HepG2 (cell line): ENCODE measurements around the gene SNRNP200. TPM values are rescaled to one million over a fixed set of nuclear protein-coding genes. Genes with fewer than 3 reads are reported as not detected.

Experiments used
- ATF7 ChIP-seq, 2 experiments: fragments of 450-650 bp in 1 of 2; sonication (generic) in 1 of 2; formaldehyde crosslinking in 1 of 2; IDR thresholded peaks; 2 replicates each; pipeline versions ENCODE4 v1.4.0 to v1.6.1; 2016 to 2020; ENCODE audit warnings: antibody characterized with exemption in 1 of 2, mild to moderate bottlenecking in 1 of 2, missing genetic modification reagents in 1 of 2
- CBX5 ChIP-seq: sonication (generic); formaldehyde crosslinking; IDR thresholded peaks from 2 replicates; pipeline ENCODE4 v1.4.0; 2020; ENCODE audit warnings: missing genetic modification reagents, borderline replicate concordance
- CC2D1A ChIP-seq: sonication (generic); formaldehyde crosslinking; IDR thresholded peaks from 2 replicates; pipeline ENCODE4 v1.8.1; 2023; ENCODE audit warnings: mild to moderate bottlenecking, missing genetic modification reagents
- CEBPZ ChIP-seq: IDR thresholded peaks from 2 replicates; pipeline ENCODE4 v1.6.1; 2012; ENCODE audit warnings: low read length, improper control_type of control experiment
- ETS1 ChIP-seq: sonication (generic); formaldehyde crosslinking; IDR thresholded peaks from 2 replicates; pipeline ENCODE4 v1.4.0; 2020; ENCODE audit warnings: missing genetic modification reagents
- GATAD2A ChIP-seq: IDR thresholded peaks from 2 replicates; pipeline ENCODE4 v1.6.1; 2016
- GFI1 ChIP-seq: sonication (generic); formaldehyde crosslinking; IDR thresholded peaks from 2 replicates; pipeline ENCODE4 v1.5.0; 2020; ENCODE audit warnings: missing genetic modification reagents, mild to moderate bottlenecking, borderline replicate concordance
- NCOA1 ChIP-seq: sonication (generic); formaldehyde crosslinking; IDR thresholded peaks from 2 replicates; pipeline ENCODE4 v1.9.0; 2021; ENCODE audit warnings: missing genetic modification reagents
- SNAI1 ChIP-seq: sonication (generic); formaldehyde crosslinking; IDR thresholded peaks from 2 replicates; pipeline ENCODE4 v1.5.0; 2020; ENCODE audit warnings: mild to moderate bottlenecking, missing genetic modification reagents, borderline replicate concordance
- ZNF18 ChIP-seq: sonication (generic); formaldehyde crosslinking; IDR thresholded peaks from 2 replicates; pipeline ENCODE4 v1.8.0; 2022; ENCODE audit warnings: mild to moderate bottlenecking, missing genetic modification reagents; ENCODE audit not compliant: insufficient replicate concordance
- ZNF225 ChIP-seq: sonication (generic); formaldehyde crosslinking; IDR thresholded peaks from 2 replicates; pipeline ENCODE4 v1.4.0; 2020; ENCODE audit warnings: mild to moderate bottlenecking, missing genetic modification reagents
- ZNF253 ChIP-seq: sonication (generic); formaldehyde crosslinking; IDR thresholded peaks from 2 replicates; pipeline ENCODE4 v1.8.0; 2022; ENCODE audit warnings: mild to moderate bottlenecking, missing genetic modification reagents, borderline replicate concordance
- ZNF30 ChIP-seq: sonication (generic); formaldehyde crosslinking; IDR thresholded peaks from 2 replicates; pipeline ENCODE4 v1.5.0; 2020; ENCODE audit warnings: mild to moderate bottlenecking, missing genetic modification reagents
- ZNF557 ChIP-seq: sonication (generic); formaldehyde crosslinking; IDR thresholded peaks from 2 replicates; pipeline ENCODE4 v1.4.0; 2020; ENCODE audit warnings: missing genetic modification reagents
- ZNF607 ChIP-seq: sonication (generic); formaldehyde crosslinking; IDR thresholded peaks from 2 replicates; pipeline ENCODE4 v1.5.1; 2020; ENCODE audit warnings: missing genetic modification reagents, mild to moderate bottlenecking, borderline replicate concordance
- polyA plus RNA-seq, 8 experiments: library from polyadenylated mRNA; depleted of rRNA in 3 of 8; stranded (reverse) in 7 of 8; unstranded in 1 of 8; fragments of >200 nt; fragmentation: Illumina TruSeq in 4 of 8; extraction: Trizol in 4 of 8; gene quantifications; 2 replicates each; pipeline versions ENCODE4 v1.2.1 to v1.2.3, GENCODE V29; 2011 to 2016; ENCODE audit warnings: low read depth in 4 of 8, missing spikeins in 1 of 8, mixed read lengths in 1 of 8; ENCODE audit not compliant: insufficient read depth in 1 of 8
- total RNA-seq, 5 experiments: library from RNA; depleted of rRNA; stranded (reverse); fragments of >200 nt; fragmentation: Illumina TruSeq; extraction: Trizol; gene quantifications; 2 replicates each; pipeline ENCODE4 v1.2.3, GENCODE V29; 2016; ENCODE audit warnings: low read depth in 1 of 5

Gene SNRNP200
- total and polyA plus RNA-seq, 2 of the 13 experiments (the other 11 are each of a cell fraction or from before 2014, with no cell fraction given) = 99.0 to 232 TPM

- TF ChIP-seq ETS1 (no peak), ZNF18 (no peak), CEBPZ (no peak), CC2D1A (CRISPR knock-in tag) (no peak), ZNF607 (CRISPR knock-in tag) (peak; percentile 23; the same call in 1 of the 2 replicates), ZNF253 (CRISPR knock-in tag) (no peak), ATF7 (IDR thresholded peaks at IDR 0.05) (no peak), ATF7 (CRISPR knock-in tag; IDR thresholded peaks at IDR 0.05) (no peak), ZNF225 (CRISPR knock-in tag) (0 out of 2 replicates have a peak, but pooled peaks have one; percentile 6), GATAD2A (CRISPR knock-in tag) (no peak), GFI1 (CRISPR knock-in tag) (0 out of 2 replicates have a peak, but pooled peaks have one; percentile 21), ZNF557 (no peak), SNAI1 (CRISPR knock-in tag) (0 out of 2 replicates have a peak, but pooled peaks have one; percentile 13), NCOA1 (CRISPR knock-in tag) (0 out of 2 replicates have a peak, but pooled peaks have one; percentile 71), ZNF30 (CRISPR knock-in tag) (0 out of 2 replicates have a peak, but pooled peaks have one; percentile 69), CBX5 (CRISPR knock-in tag) (no peak)
Observed at GRCh38 chr2:96305979-96306308, 598 bp upstream of the SNRNP200 start (continued).
